Lower leg skin (tissue), 3 donors: ENCODE data around the gene MRPL12.

Experiments
- CTCF ChIP-seq, 3 donors: fragments of 450-650 bp; IDR thresholded peaks; one replicate each; pipeline ENCODE4 v1.5.1; 2016; ENCODE audit warnings: antibody characterized with exemption in 3 of 3, mild to moderate bottlenecking in 3 of 3, moderate library complexity in 2 of 3
- POLR2A ChIP-seq, 2 donors: fragments of 450-650 bp; IDR thresholded peaks; one replicate each; pipeline ENCODE4 v1.6.1; 2016 to 2017; ENCODE audit warnings: antibody characterized with exemption in 2 of 2, mild to moderate bottlenecking in 1 of 2, moderate library complexity in 1 of 2

- no peak for TF ChIP-seq CTCF (IDR thresholded peaks at IDR 0.05)
- no peak for TF ChIP-seq POLR2A (IDR thresholded peaks at IDR 0.05)
Observed at GRCh38 chr17:81738801-81739393, 35.7 kb downstream of the MRPL12 start.
